SK-N-SH (cell line): ENCODE measurements around the gene MMP21. TPM values are rescaled to one million over a fixed set of nuclear protein-coding genes. Genes with fewer than 3 reads are reported as not detected.
A peak's percentile ranks its signal among the peaks of the same experiment; 100 is the strongest.

Source experiments
- CTCF ChIA-PET: fragments of 300-600, 350-600 bp; formaldehyde crosslinking; extraction: SDS; loops from one replicate; lab custom pipeline; 2021; lab: Yijun Ruan, JAX
- POLR2A ChIA-PET: fragments of 350-600 bp; sonication (Branson Sonifier 250); formaldehyde crosslinking; extraction: SDS; loops from one replicate; lab custom pipeline; 2020; ENCODE audit warnings: antibody characterized with exemption, inconsistent platforms; lab: Yijun Ruan, JAX
- DNase-seq: peaks from one replicate; pipeline ENCODE4 v3.0.0; 2012
- H2AFZ ChIP-seq: fragments of 200-600 bp; sonication (generic); 2 replicates; pipeline ENCODE4 v1.8.1; 2016; ENCODE audit warnings: antibody characterized with exemption, mild to moderate bottlenecking, low read depth
- H3F3A ChIP-seq: fragments of 200-600 bp; sonication (generic); replicated peaks from 2 replicates; pipeline ENCODE3; 2016; ENCODE audit warnings: antibody characterized with exemption, mild to moderate bottlenecking; ENCODE audit not compliant: insufficient read depth
- H3K27ac ChIP-seq, 2 experiments: fragments of 200-500 bp in 1 of 2; fragments of 200-600 bp in 1 of 2; sonication (Bioruptor generic) in 1 of 2; sonication (generic), shearing (Covaris generic) in 1 of 2; 2 replicates each; pipeline versions ENCODE4 v1.5.1 to v1.6.1; 2014 to 2016; ENCODE audit warnings: low read depth in 2 of 2, inconsistent platforms in 1 of 2, low read length in 1 of 2, mild to moderate bottlenecking in 1 of 2, mixed read lengths in 1 of 2
- H3K27me3 ChIP-seq: fragments of 200-600 bp; sonication (generic), shearing (Covaris generic); 2 replicates; pipeline ENCODE4 v1.6.1; 2016; ENCODE audit warnings: mixed run types; ENCODE audit not compliant: insufficient read depth
- H3K36me3 ChIP-seq, 2 experiments: fragments of 200-500 bp in 1 of 2; fragments of 200-600 bp in 1 of 2; sonication (Bioruptor generic) in 1 of 2; sonication (generic) in 1 of 2; replicated peaks in 1 of 2; 2 replicates each; pipeline versions ENCODE3 to v1.5.1; 2014 to 2016; ENCODE audit warnings: low read length in 1 of 2, mild to moderate bottlenecking in 1 of 2; ENCODE audit not compliant: insufficient read depth in 2 of 2, control insufficient read depth in 1 of 2
- H3K4me1 ChIP-seq, 2 experiments: fragments of 200-500 bp in 1 of 2; fragments of 200-600 bp in 1 of 2; sonication (Bioruptor generic) in 1 of 2; sonication (generic), shearing (Covaris generic) in 1 of 2; 2 replicates each; pipeline versions ENCODE4 v1.5.1 to v1.6.1; 2014 to 2016; ENCODE audit warnings: low read depth in 1 of 2, low read length in 1 of 2, mixed run types in 1 of 2; ENCODE audit not compliant: insufficient read depth in 2 of 2, control insufficient read depth in 1 of 2
- H3K4me2 ChIP-seq: fragments of 200-600 bp; sonication (generic), shearing (Covaris generic); 2 replicates; pipeline ENCODE4 v1.6.1; 2017; ENCODE audit warnings: mixed run types
- H3K4me3 ChIP-seq, 2 experiments: fragments of 200-500 bp in 1 of 2; fragments of 200-600 bp in 1 of 2; sonication (Bioruptor generic) in 1 of 2; sonication (generic), shearing (Covaris generic) in 1 of 2; 2 replicates each; pipeline versions ENCODE4 v1.5.1 to v1.8.1; 2014 to 2016; ENCODE audit warnings: low read depth in 2 of 2, inconsistent platforms in 1 of 2, low read length in 1 of 2, mild to moderate bottlenecking in 1 of 2, mixed read lengths in 1 of 2, moderate library complexity in 1 of 2
- H3K79me2 ChIP-seq: fragments of 200-600 bp; sonication (generic); 2 replicates; pipeline ENCODE4 v1.8.1; 2017; ENCODE audit warnings: mild to moderate bottlenecking; ENCODE audit not compliant: insufficient read depth
- H3K9ac ChIP-seq: fragments of 200-600 bp; sonication (generic); 2 replicates; pipeline ENCODE4 v1.6.1; 2017; ENCODE audit warnings: mixed run types
- H3K9me2 ChIP-seq: fragments of 200-600 bp; sonication (generic); 2 replicates; pipeline ENCODE4 v1.6.1; 2017; ENCODE audit warnings: mixed run types
- H3K9me3 ChIP-seq: fragments of 200-600 bp; sonication (generic); 2 replicates; pipeline ENCODE4 v1.6.1; 2017; ENCODE audit warnings: mixed run types, mild to moderate bottlenecking, moderate library complexity
- H4K20me1 ChIP-seq: fragments of 200-600 bp; sonication (generic); 2 replicates; pipeline ENCODE4 v1.6.1; 2017; ENCODE audit warnings: mild to moderate bottlenecking, mixed run types; ENCODE audit not compliant: insufficient read depth
- ELF1 ChIP-seq: IDR thresholded peaks from 2 replicates; pipeline ENCODE4 v1.4.0; 2012
- EZH2phosphoT487 ChIP-seq: fragments of 200-600 bp; sonication (generic); IDR thresholded peaks from 2 replicates; pipeline ENCODE4 v1.6.1; 2017; ENCODE audit warnings: low read depth, mixed run types, mild to moderate bottlenecking, antibody characterized with exemption, moderate library complexity, borderline replicate concordance
- FOXM1 ChIP-seq: IDR thresholded peaks from 2 replicates; pipeline ENCODE4 v1.4.0; 2012; ENCODE audit warnings: low read depth, mild to moderate bottlenecking
- MEF2A ChIP-seq: IDR thresholded peaks from 2 replicates; pipeline ENCODE4 v1.4.0; 2012; ENCODE audit warnings: low read depth, borderline replicate concordance
- NRF1 ChIP-seq: IDR thresholded peaks from 2 replicates; pipeline ENCODE4 v1.6.1; 2012; ENCODE audit warnings: low read depth, mild to moderate bottlenecking, low read length
- POLR2AphosphoS5 ChIP-seq: IDR thresholded peaks from 2 replicates; pipeline ENCODE4 v1.6.1; 2012; ENCODE audit warnings: low read depth, low read length
- RFX5 ChIP-seq: IDR thresholded peaks from 2 replicates; pipeline ENCODE4 v1.6.1; 2012; ENCODE audit warnings: mild to moderate bottlenecking, improper control_type of control experiment, low read length
- RXRA ChIP-seq: IDR thresholded peaks from 2 replicates; pipeline ENCODE4 v1.4.0; 2012; ENCODE audit warnings: low read depth, mild to moderate bottlenecking, borderline replicate concordance
- SIN3A ChIP-seq: IDR thresholded peaks from 2 replicates; pipeline ENCODE4 v1.6.1; 2012; ENCODE audit warnings: low read depth, mild to moderate bottlenecking, low read length, moderate library complexity, borderline replicate concordance
- SMC3 ChIP-seq: IDR thresholded peaks from 2 replicates; pipeline ENCODE4 v1.6.1; 2012; ENCODE audit warnings: low read depth, low read length, improper control_type of control experiment
- TCF12 ChIP-seq: IDR thresholded peaks from 2 replicates; pipeline ENCODE4 v1.4.0; 2012
- TEAD4 ChIP-seq: IDR thresholded peaks from 2 replicates; pipeline ENCODE4 v1.4.0; 2012; ENCODE audit warnings: mild to moderate bottlenecking, borderline replicate concordance; ENCODE audit not compliant: insufficient read depth
- USF1 ChIP-seq: IDR thresholded peaks from 2 replicates; pipeline ENCODE4 v1.4.0; 2012; ENCODE audit warnings: low read depth, borderline replicate concordance
- WGBS: methylation state at CpG from one replicate; pipeline ENCODE4 v1.1.6; 2017; ENCODE audit warnings: low lambda C conversion rate; 5-methylcytosine and 5-hydroxymethylcytosine counted together
- polyA plus RNA-seq, 3 experiments: library from polyadenylated mRNA; depleted of rRNA; stranded (reverse); fragments of >200 nt; gene quantifications; 2 replicates each; pipeline ENCODE4 v1.2.3, GENCODE V29; 2012
- TF ChIP-seq, protein P1 (sequence below): IDR thresholded peaks from 2 replicates; pipeline ENCODE4 v1.4.0; 2012; ENCODE audit warnings: low read depth
- TF ChIP-seq, protein P2 (sequence below): IDR thresholded peaks from 2 replicates; pipeline ENCODE4 v1.6.1; 2012; ENCODE audit warnings: mild to moderate bottlenecking, low read depth, low read length, moderate library complexity

MMP21 gene
- polyA plus RNA-seq, 1 of the 3 experiments (the other 2 are of a cell fraction) = 0.02 TPM

GRCh38 chr10:125822878-125823662 is 47.4 kb upstream of the MMP21 start, which contains the start of the genes BCCIP and UROS (continued):
- TF ChIP-seq NRF1 (peak; percentile 79), SMC3 (no peak), RXRA (no peak), SIN3A (0 out of 2 replicates have a peak, but pooled peaks have one; percentile 28), MEF2A (no peak)
- TF ChIP-seq, protein P1, sequence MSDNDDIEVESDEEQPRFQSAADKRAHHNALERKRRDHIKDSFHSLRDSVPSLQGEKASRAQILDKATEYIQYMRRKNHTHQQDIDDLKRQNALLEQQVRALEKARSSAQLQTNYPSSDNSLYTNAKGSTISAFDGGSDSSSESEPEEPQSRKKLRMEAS = peak; percentile 70
- TF ChIP-seq, protein P2, sequence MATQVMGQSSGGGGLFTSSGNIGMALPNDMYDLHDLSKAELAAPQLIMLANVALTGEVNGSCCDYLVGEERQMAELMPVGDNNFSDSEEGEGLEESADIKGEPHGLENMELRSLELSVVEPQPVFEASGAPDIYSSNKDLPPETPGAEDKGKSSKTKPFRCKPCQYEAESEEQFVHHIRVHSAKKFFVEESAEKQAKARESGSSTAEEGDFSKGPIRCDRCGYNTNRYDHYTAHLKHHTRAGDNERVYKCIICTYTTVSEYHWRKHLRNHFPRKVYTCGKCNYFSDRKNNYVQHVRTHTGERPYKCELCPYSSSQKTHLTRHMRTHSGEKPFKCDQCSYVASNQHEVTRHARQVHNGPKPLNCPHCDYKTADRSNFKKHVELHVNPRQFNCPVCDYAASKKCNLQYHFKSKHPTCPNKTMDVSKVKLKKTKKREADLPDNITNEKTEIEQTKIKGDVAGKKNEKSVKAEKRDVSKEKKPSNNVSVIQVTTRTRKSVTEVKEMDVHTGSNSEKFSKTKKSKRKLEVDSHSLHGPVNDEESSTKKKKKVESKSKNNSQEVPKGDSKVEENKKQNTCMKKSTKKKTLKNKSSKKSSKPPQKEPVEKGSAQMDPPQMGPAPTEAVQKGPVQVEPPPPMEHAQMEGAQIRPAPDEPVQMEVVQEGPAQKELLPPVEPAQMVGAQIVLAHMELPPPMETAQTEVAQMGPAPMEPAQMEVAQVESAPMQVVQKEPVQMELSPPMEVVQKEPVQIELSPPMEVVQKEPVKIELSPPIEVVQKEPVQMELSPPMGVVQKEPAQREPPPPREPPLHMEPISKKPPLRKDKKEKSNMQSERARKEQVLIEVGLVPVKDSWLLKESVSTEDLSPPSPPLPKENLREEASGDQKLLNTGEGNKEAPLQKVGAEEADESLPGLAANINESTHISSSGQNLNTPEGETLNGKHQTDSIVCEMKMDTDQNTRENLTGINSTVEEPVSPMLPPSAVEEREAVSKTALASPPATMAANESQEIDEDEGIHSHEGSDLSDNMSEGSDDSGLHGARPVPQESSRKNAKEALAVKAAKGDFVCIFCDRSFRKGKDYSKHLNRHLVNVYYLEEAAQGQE = 0 out of 2 replicates have a peak, but pooled peaks have one; percentile 21

DNA sequence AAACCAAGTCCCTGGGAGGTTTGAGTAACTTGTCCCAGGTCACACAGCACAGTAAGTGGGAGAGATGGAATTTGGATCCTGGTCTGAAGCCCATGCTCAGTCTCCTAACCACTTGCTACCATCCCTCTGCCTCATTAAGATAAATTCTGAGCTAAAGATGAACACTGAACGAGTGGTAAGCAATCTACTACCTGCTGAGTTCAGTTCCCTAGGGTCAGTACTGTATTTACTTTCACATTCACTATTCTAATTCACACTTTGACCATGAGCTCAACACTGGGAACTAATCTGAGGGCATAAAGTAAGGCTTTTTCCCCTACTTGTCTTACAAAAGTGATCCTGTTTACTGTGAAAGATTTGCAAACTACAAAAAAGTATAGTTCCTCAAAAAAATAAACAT is 45.1 kb upstream of the MMP21 start:
- TF ChIP-seq FOXM1 = no peak
- no peak for TF ChIP-seq TCF12
- H3K27ac ChIP-seq = no peak overlapping the region
- peaks cover under 1 to 9% of the 10 kb centered on the region in 2 experiments for H3K36me3 ChIP-seq
- CTCF ChIA-PET = no interaction called here
- POLR2A ChIA-PET = no interaction called here
- no peak overlapping the region for H2AFZ ChIP-seq
- H3K9ac ChIP-seq = no peak overlapping the region
- no peak overlapping the region for H3K4me2 ChIP-seq
- H4K20me1 ChIP-seq = no peaks in the 10 kb centered on the region; the same call in 1 of the 2 replicates
- H3F3A ChIP-seq = no peaks in the 10 kb centered on the region
- H3K27me3 ChIP-seq = no peaks in the 10 kb centered on the region
- H3K4me1 ChIP-seq = peaks cover 5 to 18% of the 10 kb centered on the region in 2 experiments; a peak in 3 of 4 replicates
- WGBS = 64% methylated on average over 1 of the region's 1 CpG
- H3K4me3 ChIP-seq = no peak overlapping the region
- H3K9me3 ChIP-seq = no peaks in the 10 kb centered on the region
- H3K9me2 ChIP-seq = no peaks in the 10 kb centered on the region
- H3K79me2 ChIP-seq = peaks cover 52% of the 10 kb centered on the region
- no peak for DNase-seq

- 95% methylated on average over 6 of the region's 6 CpGs for WGBS
- H3K27me3 ChIP-seq = no peaks in the 10 kb centered on the region
- H3F3A ChIP-seq = no peaks in the 10 kb centered on the region
- ChIA-PET POLR2A (no interaction called here), CTCF (interaction anchor here (0.6 to 1.3 kb wide), 2 partner anchors 9 to 14 kb away, joined by 3 to 4 read pairs; no protein-coding TSS in a partner anchor)
- H3K4me1 ChIP-seq = peaks cover 0 to 7% of the 10 kb centered on the region in 2 experiments; a peak in 2 of 4 replicates
- peaks cover 0 to 31% of the 10 kb centered on the region in 2 experiments for H3K36me3 ChIP-seq
- H3K4me2 ChIP-seq = no peak overlapping the region
- peaks cover 22% of the 10 kb centered on the region for H3K79me2 ChIP-seq
- H3K27ac ChIP-seq = no peak overlapping the region
- H3K4me3 ChIP-seq = no peak overlapping the region
- H3K9me2 ChIP-seq = no peaks in the 10 kb centered on the region
- H3K9me3 ChIP-seq = no peaks in the 10 kb centered on the region
- no peak for DNase-seq
- no peak overlapping the region for H3K9ac ChIP-seq
- H4K20me1 ChIP-seq = no peaks in the 10 kb centered on the region
- H2AFZ ChIP-seq = no peak overlapping the region
- TF ChIP-seq, protein P2 = no peak
- TF ChIP-seq USF1 = no peak
- no peak for TF ChIP-seq EZH2phosphoT487
- TF ChIP-seq ELF1 = no peak
- TF ChIP-seq POLR2AphosphoS5 = no peak
- no peak for TF ChIP-seq RFX5
- no peak for TF ChIP-seq TEAD4
These were observed 41.8 kb upstream of the MMP21 start for GRCh38 chr10:125817337-125817946.
